Measurements from ENCODE around the gene SH3TC1.

GRCh38 chr4:8244001-8244757 is 45.1 kb downstream of the SH3TC1 start:
- no peak for TF ChIP-seq CTCF (IDR thresholded peaks at IDR 0.05; ENCODE audit: insufficient read depth, low read length, poor library complexity, severe bottlenecking)
- no peak for TF ChIP-seq EZH2phosphoT487 (conservative IDR thresholded peaks at IDR 0.05; ENCODE audit: low read length)

Measured in SU-DHL-6 (cell line).